ENCODE measurements around the gene SKI.

The SKI gene

GRCh38 chr1:2228157-2228594, at the start of gene SKI:
Gene SKI (plus strand): TSS chr1:2228319. CDS start chr1:2228767, 448 bp downstream.
- no peak for DNase-seq

DNA sequence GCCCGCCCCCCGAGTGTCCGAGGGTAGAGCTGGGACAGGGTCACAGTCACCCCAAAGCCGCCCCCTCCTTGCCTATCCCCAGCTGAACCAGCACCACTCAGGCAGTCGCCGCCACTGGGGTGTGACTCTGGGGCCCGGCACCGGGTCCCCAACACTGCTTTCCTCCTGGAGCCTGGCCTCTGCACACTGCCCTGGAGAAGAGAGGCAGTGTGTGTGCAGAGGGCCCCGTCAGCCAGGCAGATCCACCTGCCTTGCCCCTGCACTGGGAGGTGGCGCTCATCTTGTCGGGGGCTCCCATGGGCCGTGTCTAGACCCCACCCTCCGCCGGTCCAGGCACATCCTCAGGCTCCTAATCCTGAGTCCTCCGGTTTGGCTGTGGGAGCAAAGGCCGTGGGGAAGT, 49.2 kb upstream of the SKI start:
- no peak for DNase-seq

- no peak for DNase-seq
Observed at GRCh38 chr1:2179283-2180013, 48.7 kb upstream of the SKI start.

GRCh38 chr1:2180297-2181245, 47.5 kb upstream of the SKI start:
- no peak for DNase-seq

DNA sequence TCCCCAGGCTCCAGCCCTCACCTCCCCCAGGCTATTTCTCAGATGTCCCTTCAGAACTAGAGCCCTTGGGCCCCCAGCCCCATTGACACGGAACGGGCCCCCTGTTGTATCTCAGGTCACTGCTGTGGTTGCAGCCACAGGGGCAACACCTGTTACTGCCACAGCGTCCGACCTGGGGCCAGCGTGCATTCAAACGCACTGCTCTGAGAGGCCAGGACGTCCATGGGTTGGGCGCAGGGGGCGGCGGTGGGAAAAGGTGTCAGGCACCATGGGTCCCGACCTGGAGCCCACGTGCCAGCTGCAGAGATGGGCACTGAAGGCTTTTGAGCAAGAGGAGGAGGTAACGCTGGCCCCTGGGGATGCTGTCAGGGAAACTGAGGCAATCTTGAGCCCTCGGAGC, 46.8 kb upstream of the SKI start:
- DNase-seq = no peak

GRCh38 chr1:2181752-2182151, 46.4 kb upstream of the SKI start:
- DNase-seq = no peak

DNA sequence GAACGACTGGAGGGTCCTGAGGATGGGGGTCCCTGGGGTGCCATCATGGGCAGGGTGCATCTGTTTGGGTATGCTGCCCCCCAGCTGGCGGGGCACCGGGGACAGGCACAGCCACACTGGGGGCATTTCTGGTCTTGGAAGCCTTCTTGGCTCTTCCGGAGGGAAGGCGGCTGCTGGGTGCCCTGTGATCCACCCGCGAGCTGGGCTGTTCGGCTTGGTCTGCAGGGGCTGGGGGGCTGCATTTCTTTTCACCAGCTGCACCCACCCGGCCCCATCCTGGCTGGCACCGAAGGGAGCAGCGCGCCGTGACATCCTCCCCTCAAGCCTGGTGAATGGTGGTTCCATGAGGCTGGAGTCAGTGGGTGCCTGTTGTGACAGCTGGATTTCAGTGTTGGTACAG, 45.7 kb upstream of the SKI start:
- DNase-seq = no peak

DNA sequence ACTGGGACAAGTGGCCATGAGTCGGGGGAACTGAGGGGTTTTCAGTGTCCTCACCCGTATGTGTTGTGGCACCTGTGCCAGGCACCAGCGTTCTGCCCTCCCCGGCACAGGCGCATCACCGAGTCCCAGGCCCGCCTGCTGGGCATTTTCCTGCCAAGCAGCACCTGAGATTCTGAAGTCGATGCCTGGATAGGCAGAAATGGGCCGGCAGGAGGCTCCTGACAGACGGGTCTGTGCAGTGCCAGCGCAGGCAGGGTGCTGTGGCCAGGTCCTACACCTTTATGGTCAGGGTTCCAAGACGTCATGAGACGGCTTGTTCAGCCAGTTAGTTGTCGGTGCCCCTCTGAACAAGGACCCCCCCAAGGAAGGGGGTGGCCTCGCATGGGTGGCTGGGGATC, 44.2 kb upstream of the SKI start:
- no peak for DNase-seq

DNA sequence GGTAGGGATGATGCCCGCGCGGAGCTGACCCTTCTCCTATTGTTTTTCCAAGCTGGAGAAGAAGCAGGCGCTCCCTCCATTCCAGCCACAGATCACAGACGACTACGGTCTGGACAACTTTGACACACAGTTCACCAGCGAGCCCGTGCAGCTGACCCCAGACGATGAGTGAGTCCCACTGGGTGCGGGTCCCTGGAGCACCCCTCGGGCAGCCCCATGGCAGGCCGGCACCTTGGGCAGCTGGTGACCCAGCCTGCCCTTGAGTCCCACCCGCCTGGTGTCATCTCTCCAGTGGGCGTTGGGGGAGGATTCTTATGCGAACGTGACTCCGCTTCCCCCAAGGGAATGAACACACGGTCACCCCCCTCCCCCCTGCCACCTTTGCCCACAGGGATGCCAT, 43.6 kb upstream of the SKI start:
- DNase-seq = no peak

DNA sequence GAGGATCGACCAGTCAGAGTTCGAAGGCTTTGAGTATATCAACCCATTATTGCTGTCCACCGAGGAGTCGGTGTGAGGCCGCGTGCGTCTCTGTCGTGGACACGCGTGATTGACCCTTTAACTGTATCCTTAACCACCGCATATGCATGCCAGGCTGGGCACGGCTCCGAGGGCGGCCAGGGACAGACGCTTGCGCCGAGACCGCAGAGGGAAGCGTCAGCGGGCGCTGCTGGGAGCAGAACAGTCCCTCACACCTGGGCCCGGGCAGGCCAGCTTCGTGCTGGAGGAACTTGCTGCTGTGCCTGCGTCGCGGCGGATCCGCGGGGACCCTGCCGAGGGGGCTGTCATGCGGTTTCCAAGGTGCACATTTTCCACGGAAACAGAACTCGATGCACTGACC, 43.2 kb upstream of the SKI start:
- no peak for DNase-seq

- no peak for DNase-seq
Observed at GRCh38 chr1:2185880-2186855, 42.0 kb upstream of the SKI start.

DNA sequence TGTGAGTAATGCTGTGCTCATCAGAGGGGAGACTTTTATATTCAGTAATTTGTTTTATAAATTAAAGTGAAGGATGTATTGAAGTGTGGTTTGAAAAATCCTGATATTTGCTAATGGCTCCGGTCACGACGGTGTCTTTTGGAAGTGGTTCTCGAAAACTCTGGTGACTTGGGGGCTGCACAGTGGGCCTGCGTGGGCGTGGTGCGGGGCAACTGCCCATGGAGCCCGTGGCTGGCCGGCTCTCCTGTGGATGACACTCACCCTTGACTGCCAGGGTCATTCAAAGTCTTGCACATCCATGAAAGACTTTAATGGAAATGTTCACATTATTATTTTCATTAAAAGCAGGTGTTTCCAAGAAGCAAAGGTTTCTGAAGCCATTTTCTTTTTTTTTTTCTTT, 41.2 kb upstream of the SKI start:
- no peak for DNase-seq

DNA sequence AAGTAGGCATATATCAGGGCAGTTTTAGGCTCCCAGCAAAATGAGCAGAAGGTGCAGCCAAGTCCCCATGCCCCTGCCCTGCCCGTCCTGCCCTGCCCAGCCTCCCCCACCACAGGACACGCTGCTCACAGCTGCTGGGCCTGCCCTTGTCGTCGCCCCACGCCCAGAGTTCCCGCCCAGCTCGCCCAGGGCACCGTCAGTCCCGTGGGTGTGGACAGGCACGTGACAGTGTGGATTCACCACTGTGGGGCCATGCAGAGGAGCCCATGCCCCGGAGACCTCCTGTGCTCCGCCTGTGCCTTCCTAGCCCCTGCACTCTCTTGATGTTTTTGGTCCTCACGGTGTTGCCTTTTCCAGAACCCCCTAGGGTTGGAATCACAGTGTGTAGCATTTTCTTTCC, 40.5 kb upstream of the SKI start:
- no peak for DNase-seq

DNA sequence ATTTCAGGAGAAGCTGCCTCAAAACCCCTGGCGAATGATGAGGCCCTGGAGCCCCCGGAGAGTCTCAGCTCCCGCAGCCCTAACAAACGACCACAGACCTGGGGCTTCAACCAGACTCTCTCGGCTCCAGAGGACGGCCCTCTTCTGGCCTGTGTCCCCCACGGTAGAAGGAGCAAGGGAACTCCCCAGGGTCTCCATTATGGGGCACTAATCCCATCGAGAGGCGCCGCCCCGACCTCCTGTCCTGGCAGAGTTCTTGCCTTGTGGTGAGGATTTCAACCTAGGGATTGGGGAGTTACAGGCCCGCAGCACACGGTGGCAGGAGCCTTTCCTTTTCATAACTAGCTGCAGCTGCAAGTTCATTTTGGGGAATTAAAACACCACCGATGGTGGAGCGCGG, 39.8 kb upstream of the SKI start:
- no peak for DNase-seq

- peak; percentile 93 for DNase-seq
Observed at GRCh38 chr1:2189459-2190425, 38.4 kb upstream of the SKI start.

GRCh38 chr1:2190491-2190976, 37.6 kb upstream of the SKI start:
- DNase-seq = no peak

DNA sequence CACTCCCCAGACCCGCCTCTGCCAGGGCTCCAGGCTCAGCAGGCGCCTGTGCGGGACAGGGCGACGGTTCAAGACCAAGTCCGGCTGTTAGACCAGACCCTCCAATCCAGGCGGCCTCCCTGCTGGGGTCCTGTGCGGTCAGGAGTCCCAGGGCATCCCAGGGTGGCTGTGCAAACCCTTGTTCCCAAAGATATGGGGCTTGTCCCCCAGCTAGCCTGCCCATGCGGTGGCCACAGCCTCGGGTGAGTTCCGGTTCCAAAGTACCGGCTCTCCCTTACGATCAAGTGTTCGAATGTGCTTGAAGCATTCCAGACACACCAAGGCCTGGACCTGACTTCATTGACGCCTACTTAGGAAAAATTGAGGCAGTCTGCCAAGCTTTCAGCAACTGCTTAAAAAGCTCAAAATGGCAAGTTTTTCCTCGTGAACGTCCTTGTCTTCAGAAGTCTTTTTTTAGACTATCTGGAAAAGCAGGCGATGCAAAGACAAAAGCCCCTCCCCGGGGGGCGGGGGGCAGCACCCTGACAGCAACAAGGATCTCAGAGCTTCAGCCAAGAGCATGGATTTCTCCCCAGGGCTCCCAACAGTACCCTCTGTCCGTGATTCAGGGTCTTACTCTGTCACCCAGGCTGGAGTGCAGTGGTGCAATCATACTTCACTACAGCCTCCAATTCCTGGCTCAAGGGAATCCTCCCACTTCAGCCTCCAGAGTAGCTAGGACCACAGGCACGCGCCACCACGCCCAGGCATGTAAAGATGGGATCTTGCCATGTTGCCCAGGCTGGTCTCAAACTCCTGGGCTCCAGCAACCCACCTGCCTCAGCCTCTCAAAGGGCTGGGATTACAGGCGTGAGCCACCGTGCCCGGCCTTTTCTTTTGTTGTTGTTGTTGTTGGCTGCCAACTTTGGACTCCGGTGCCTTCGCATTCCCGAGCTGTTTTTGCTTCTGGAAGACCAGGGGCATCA, 35.8 kb upstream of the SKI start:
- peak; percentile 64 for DNase-seq

GRCh38 chr1:2193514-2194281, 34.4 kb upstream of the SKI start:
- no peak for DNase-seq

DNA sequence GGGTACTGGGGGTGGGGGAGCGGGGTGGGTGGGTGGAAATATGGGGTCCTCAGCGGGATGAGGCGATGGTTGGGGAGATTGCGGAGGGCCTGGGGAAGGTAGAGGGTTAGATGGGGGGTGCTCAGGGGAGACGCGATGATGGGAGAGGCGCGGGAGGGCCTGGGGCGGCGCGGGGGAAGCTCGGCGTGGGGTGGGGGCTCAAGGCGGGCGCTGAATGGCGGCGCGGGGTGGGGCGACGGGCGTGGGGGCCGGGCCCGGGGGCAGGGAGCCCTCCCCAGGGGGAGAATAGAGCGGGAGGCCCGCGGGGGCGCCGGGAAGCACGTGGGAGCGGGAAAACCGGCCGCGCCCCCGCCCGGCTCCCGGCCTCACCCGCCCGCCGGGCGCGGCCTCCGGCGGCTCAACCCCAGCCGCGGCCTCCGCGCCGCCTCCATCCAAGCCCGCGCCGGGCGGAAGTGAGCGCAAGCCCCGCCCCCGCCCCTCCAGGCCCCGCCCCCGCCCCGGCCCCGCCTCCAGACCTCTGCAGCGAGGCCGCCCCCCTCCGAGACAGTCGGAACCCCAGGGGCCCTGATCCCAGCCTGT, 33.7 kb upstream of the SKI start, which contains the start of gene FAAP20:
TSS of gene FAAP20 (minus strand) at position 454 of the 579 bp plus-strand sequence. CDS start at position 431, 23 bp downstream.
- DNase-seq = peak; percentile 72

Measured in fibroblast of skin of right biceps (primary cell).